Embryonic facial prominence (tissue), 1 donor: ENCODE results near the gene PKN1.
A peak's percentile ranks its signal among the peaks of the same experiment; 100 is the strongest.
"Not testable (repeated sequence)": the region's sequence is repeated elsewhere in the genome, so short reads cannot be mapped to it uniquely, and the experiment has no call there.

Experiments
- DNase-seq: peaks from one replicate; pipeline ENCODE4 v3.0.0-alpha.2; 2016; ENCODE audit errors: extremely low spot score

Gene PKN1

GRCh38 chr19:14432791-14433553 is at the start of gene PKN1:
Gene PKN1 (plus strand): TSS chr19:14433306. CDS start chr19:14433522, 216 bp downstream.
- DNase-seq = no peak

- DNase-seq = no peak
These were observed 49.2 kb upstream of the PKN1 start for GRCh38 chr19:14383661-14384555.

GRCh38 chr19:14385492-14385891 is 47.6 kb upstream of the PKN1 start:
- DNase-seq = no peak

- no peak for DNase-seq
These were observed 42.6 kb upstream of the PKN1 start for GRCh38 chr19:14390548-14390947.

- DNase-seq = no peak
These were observed 41.8 kb upstream of the PKN1 start for GRCh38 chr19:14391156-14391821.

- no peak for DNase-seq
These were observed 39.8 kb upstream of the PKN1 start for GRCh38 chr19:14393329-14393728.

- no peak for DNase-seq
These were observed 38.9 kb upstream of the PKN1 start for GRCh38 chr19:14394167-14394566.

GRCh38 chr19:14395262-14395661 is 37.8 kb upstream of the PKN1 start:
- DNase-seq = no peak

GRCh38 chr19:14395710-14396336 is 37.3 kb upstream of the PKN1 start:
- DNase-seq = no peak

GRCh38 chr19:14396730-14397129 is 36.4 kb upstream of the PKN1 start:
- not testable (repeated sequence) for DNase-seq

- DNase-seq = not testable (repeated sequence)
These were observed 35.9 kb upstream of the PKN1 start for GRCh38 chr19:14397168-14397567.

GRCh38 chr19:14400951-14401431 is 32.1 kb upstream of the PKN1 start:
- no peak for DNase-seq

GRCh38 chr19:14401468-14402195 is 31.5 kb upstream of the PKN1 start:
- no peak for DNase-seq

- no peak for DNase-seq
These were observed 30.6 kb upstream of the PKN1 start for GRCh38 chr19:14402332-14403144.

GRCh38 chr19:14403145-14403930 is 29.8 kb upstream of the PKN1 start:
- not testable (repeated sequence) for DNase-seq

- no peak for DNase-seq
These were observed 28.8 kb upstream of the PKN1 start for GRCh38 chr19:14404312-14404711.

GRCh38 chr19:14405380-14405757 is 27.7 kb upstream of the PKN1 start:
- DNase-seq = no peak

GRCh38 chr19:14405758-14406644 is 27.1 kb upstream of the PKN1 start:
- peak; percentile 65 for DNase-seq
